SH-SY5Y (cell line): ENCODE data around the gene CELSR3.

Experiments
- GATA2 ChIP-seq: IDR thresholded peaks from 2 replicates; pipeline ENCODE4 v1.6.1; 2011; ENCODE audit warnings: mild to moderate bottlenecking, low read depth, low read length
- GATA3 ChIP-seq: IDR thresholded peaks from 2 replicates; pipeline ENCODE4 v1.6.1; 2011; ENCODE audit warnings: low read depth, mild to moderate bottlenecking, low read length, moderate library complexity

- TF ChIP-seq GATA2, result no peak
- no peak for TF ChIP-seq GATA3
These were observed 17.0 kb upstream of the CELSR3 start for GRCh38 chr3:48679411-48680391.
